Measurements from ENCODE around the gene ANKRD62.

DNA sequence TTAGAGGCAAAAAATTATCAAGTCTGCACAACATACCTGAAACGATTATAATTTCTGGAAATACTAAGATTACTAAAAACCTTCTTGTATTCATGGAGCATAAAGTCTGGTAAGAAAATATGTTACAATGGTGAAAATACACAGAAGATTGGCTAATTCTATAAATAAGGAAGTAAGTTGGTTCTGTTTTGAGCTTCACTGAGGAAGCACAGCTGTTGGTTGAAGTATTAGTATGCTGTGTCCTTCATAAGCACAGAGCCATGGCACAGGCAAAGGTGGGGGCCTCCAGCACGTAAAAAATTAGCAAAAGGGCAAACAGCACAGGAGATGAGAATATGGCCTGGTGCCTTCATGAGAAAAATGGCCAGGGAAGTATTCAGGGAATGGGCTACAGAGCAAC, 40.4 kb upstream of the ANKRD62 start:
- TF ChIP-seq, protein P1, sequence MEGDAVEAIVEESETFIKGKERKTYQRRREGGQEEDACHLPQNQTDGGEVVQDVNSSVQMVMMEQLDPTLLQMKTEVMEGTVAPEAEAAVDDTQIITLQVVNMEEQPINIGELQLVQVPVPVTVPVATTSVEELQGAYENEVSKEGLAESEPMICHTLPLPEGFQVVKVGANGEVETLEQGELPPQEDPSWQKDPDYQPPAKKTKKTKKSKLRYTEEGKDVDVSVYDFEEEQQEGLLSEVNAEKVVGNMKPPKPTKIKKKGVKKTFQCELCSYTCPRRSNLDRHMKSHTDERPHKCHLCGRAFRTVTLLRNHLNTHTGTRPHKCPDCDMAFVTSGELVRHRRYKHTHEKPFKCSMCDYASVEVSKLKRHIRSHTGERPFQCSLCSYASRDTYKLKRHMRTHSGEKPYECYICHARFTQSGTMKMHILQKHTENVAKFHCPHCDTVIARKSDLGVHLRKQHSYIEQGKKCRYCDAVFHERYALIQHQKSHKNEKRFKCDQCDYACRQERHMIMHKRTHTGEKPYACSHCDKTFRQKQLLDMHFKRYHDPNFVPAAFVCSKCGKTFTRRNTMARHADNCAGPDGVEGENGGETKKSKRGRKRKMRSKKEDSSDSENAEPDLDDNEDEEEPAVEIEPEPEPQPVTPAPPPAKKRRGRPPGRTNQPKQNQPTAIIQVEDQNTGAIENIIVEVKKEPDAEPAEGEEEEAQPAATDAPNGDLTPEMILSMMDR (IDR thresholded peaks at IDR 0.05; ENCODE audit: low read length) = no peak
- TF ChIP-seq EZH2 (IDR thresholded peaks at IDR 0.05; ENCODE audit: borderline replicate concordance, low read length) = no peak
